GM12864 (cell line): ENCODE data around the gene PALLD.

ENCODE experiments used
- DNase-seq: peaks from one replicate; pipeline ENCODE4 v3.0.0-alpha.2; 2011; ENCODE audit warnings: low read depth
- H3K4me3 ChIP-seq: 2 replicates; pipeline ENCODE4 v1.5.1; 2011; ENCODE audit warnings: mild to moderate bottlenecking, low read depth, low read length, control low read depth
- TF ChIP-seq, protein P1 (sequence below): IDR thresholded peaks from 2 replicates; pipeline ENCODE4 v1.5.1; 2011; ENCODE audit warnings: low read depth, mild to moderate bottlenecking, moderate library complexity, low read length, control low read depth, inconsistent platforms; ENCODE audit errors: missing control alignments

Gene PALLD

DNA sequence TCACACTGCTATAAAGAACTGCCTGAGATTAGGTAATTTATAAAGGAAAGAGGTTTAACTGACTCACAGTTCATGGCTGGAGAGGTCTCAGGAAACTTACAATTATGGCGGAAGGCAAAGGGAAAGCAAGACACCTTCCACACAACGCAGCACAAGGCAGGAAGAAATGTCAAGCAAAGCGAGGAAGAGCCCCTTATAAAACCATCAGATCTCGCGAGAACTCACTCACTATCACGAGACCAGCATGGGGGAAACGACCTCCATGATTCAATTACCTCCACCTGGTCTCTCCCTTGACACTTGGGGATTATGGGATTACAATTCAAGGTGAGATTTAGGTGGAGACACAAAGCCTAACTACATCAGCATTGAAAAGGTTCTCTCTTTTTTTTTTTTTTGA is 39.6 kb downstream of the PALLD start:
- H3K4me3 ChIP-seq, result no peak overlapping the region
- TF ChIP-seq, protein P1, sequence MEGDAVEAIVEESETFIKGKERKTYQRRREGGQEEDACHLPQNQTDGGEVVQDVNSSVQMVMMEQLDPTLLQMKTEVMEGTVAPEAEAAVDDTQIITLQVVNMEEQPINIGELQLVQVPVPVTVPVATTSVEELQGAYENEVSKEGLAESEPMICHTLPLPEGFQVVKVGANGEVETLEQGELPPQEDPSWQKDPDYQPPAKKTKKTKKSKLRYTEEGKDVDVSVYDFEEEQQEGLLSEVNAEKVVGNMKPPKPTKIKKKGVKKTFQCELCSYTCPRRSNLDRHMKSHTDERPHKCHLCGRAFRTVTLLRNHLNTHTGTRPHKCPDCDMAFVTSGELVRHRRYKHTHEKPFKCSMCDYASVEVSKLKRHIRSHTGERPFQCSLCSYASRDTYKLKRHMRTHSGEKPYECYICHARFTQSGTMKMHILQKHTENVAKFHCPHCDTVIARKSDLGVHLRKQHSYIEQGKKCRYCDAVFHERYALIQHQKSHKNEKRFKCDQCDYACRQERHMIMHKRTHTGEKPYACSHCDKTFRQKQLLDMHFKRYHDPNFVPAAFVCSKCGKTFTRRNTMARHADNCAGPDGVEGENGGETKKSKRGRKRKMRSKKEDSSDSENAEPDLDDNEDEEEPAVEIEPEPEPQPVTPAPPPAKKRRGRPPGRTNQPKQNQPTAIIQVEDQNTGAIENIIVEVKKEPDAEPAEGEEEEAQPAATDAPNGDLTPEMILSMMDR, result no peak
- DNase-seq, result no peak

DNA sequence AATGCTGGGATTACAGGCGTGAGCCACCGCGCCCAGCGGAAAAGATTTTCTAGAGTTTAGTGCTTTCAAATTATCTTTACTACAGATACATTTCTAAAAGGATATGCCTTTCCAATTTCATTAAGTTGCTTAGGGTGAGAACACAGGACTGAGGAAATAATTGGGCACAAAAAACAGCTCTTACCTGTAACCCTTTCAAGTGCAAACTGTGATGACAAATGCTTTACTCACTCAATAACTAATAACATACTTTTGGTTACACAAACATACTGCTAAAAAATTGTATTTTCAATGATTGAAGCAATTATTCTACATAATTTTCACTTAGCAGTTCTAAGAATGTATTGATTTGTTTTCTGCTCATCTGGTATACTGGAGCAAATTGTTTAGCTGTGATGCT is 40.2 kb downstream of the PALLD start:
- TF ChIP-seq, protein P1, result no peak
- DNase-seq, result no peak
- no peak overlapping the region for H3K4me3 ChIP-seq

DNA sequence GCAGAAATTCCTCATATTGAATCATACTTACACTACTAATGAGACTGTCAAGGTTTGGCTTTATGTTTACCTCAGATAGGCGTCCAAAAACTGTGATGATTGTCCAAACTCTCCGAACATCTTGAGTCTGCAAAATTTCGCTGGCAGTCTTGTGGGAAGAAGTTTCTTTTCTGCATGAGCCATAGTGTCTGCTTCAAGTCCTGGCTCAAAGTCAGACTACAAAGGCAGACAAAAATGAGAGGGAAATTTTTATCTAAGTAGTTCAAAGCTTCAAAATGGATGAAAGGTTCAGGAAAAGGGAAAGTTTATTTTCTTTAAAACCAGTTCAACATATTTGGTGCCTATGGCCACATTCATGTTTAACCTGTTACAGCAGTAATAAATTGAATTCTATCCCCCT is 40.7 kb downstream of the PALLD start:
- no peak overlapping the region for H3K4me3 ChIP-seq
- TF ChIP-seq, protein P1, result no peak
- DNase-seq, result no peak

DNA sequence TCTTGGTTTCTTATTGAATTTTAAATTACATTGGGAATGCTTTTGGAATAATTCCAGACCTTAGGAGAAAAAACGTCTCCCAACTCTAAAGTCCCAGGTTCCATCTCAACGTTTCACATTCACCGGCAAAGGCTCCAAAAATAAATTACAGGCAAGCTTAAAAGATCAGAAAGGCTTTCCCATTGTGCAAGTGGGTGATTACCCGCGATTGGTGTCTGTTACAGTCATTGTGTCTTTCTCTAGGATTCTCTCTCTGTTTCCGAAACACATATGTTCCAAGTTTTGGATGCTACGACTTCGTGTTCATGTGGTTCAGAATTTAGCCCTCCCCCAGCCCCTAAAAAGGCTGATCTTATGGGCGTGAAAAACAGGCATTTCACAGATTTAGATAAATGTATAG is 41.8 kb downstream of the PALLD start:
- TF ChIP-seq, protein P1, result no peak
- DNase-seq, result no peak
- H3K4me3 ChIP-seq, result no peak overlapping the region

DNA sequence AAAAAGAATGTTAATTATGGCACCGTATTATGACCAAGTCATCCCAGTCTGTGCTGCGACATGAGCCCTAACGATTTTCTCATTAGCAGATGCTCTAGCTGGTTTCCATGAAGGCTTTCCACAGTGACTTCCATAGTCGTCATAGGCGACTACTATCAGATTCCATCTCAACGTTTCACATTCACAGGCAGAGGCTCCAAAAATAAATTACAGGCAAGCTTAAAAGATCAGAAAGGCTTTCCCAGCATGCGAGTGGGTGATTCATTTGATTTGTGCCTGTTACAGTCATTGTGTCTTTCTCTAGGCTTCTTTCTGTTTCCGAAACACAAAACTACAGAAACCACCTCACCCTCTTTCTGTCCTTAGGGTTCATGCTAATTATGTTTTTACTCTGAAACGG is 43.2 kb downstream of the PALLD start:
- no peak for DNase-seq
- H3K4me3 ChIP-seq, result no peak overlapping the region

DNA sequence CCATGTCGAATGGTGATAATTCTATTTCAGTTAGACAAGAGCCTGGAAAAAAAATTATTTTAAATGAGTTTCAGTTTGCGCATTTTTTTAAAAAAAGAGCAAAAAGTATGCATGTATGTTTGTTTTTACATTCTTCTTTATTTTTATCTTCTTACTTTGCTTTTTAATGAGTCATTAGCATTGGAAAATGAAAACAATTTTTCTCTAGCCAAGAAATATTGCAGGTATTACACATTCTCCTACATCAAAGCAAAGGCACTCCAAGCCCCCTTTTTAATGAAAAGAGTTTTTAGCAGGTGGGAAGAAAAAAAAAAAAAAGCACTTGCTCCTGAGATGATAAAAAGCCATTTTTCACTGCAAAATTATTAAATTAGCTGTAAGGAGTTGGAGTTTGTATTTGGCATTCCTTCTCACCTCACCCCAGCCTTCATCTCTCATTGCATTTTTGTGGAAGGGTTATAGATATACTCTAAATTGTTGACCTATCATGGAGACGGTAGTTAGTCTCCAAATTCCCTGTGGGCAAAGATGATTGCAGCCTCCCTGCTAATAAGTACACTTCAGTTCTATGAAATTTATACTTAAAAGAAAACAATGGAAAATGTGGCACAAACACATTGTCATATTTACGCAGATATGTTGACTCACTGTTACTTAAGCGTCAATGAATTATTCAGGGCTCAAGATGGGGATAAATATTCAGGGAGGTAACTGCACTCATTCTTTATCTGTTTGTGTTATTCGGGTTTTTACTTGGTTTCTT is 43.8 kb downstream of the PALLD start:
- no peak overlapping the region for H3K4me3 ChIP-seq
- DNase-seq, result no peak
- TF ChIP-seq, protein P1, result no peak

More for the DNA sequence above, 43.2 kb downstream of the PALLD start:
- TF ChIP-seq, protein P1, result no peak
